Glutamatergic neuron (in vitro differentiated cells): Measurements from ENCODE around the gene GP1BB. TPM values are rescaled to one million over a fixed set of nuclear protein-coding genes. Genes with fewer than 3 reads are reported as not detected.

Source experiments
- DNase-seq: peaks from one replicate; pipeline ENCODE4 v3.0.0; 2022
- H3K27ac Mint-ChIP-seq: one replicate; pipeline ENCODE4 v1.8.0; 2020; ENCODE audit warnings: mild to moderate bottlenecking, mixed read lengths, inconsistent platforms; ENCODE audit not compliant: unreplicated experiment
- H3K27me3 Mint-ChIP-seq: one replicate; pipeline ENCODE4 v1.8.0; 2020; ENCODE audit warnings: mild to moderate bottlenecking, moderate library complexity, mixed read lengths, inconsistent platforms; ENCODE audit not compliant: unreplicated experiment
- H3K36me3 Mint-ChIP-seq: one replicate; pipeline ENCODE4 v1.8.0; 2020; ENCODE audit warnings: mild to moderate bottlenecking, mixed read lengths, inconsistent platforms; ENCODE audit not compliant: unreplicated experiment
- H3K4me1 Mint-ChIP-seq: one replicate; pipeline ENCODE4 v1.8.0; 2020; ENCODE audit warnings: mild to moderate bottlenecking, low read depth, mixed read lengths, inconsistent platforms; ENCODE audit not compliant: unreplicated experiment
- H3K4me3 Mint-ChIP-seq: one replicate; pipeline ENCODE4 v1.8.0; 2020; ENCODE audit warnings: mild to moderate bottlenecking, mixed read lengths, inconsistent platforms; ENCODE audit not compliant: unreplicated experiment
- H3K9me3 Mint-ChIP-seq: one replicate; pipeline ENCODE4 v1.8.0; 2020; ENCODE audit warnings: mild to moderate bottlenecking, moderate library complexity, mixed read lengths, inconsistent platforms; ENCODE audit not compliant: unreplicated experiment
- CTCF ChIP-seq: fragments of 200-600 bp; sonication (generic); IDR thresholded peaks from one replicate; pipeline ENCODE4 v1.5.0; 2021; ENCODE audit not compliant: partially characterized antibody, unreplicated experiment
- total RNA-seq: library from RNA; stranded (reverse); fragmentation: NEBNext Ultra II Directional; extraction: Animal tissue kit (Norgen Biotek cat#: 25700); gene quantifications from one replicate; pipeline ENCODE4 v1.2.1, GENCODE V29; 2021; ENCODE audit not compliant: unreplicated experiment

Gene GP1BB
- total RNA-seq, 1 donor from 2014 or later = 8.3 TPM

GRCh38 chr22:19769393-19769715, 46.0 kb downstream of the GP1BB start:
- peaks cover 1% of the 10 kb centered on the region for H3K4me1 Mint-ChIP-seq
- H3K36me3 Mint-ChIP-seq = peaks cover 5% of the 10 kb centered on the region
- peak; percentile 10 for DNase-seq
- H3K27ac Mint-ChIP-seq = no peak overlapping the region
- TF ChIP-seq CTCF = no peak
- H3K4me3 Mint-ChIP-seq = no peak overlapping the region
- peaks cover 16% of the 10 kb centered on the region for H3K27me3 Mint-ChIP-seq
- H3K9me3 Mint-ChIP-seq = peaks cover 7% of the 10 kb centered on the region

GRCh38 chr22:19770349-19771220, 47.2 kb downstream of the GP1BB start:
- Mint-ChIP-seq H3K27ac (no peak overlapping the region), H3K4me1 (peaks cover 1% of the 10 kb centered on the region), H3K9me3 (peaks cover 7% of the 10 kb centered on the region), H3K4me3 (no peak overlapping the region), H3K36me3 (peaks cover 5% of the 10 kb centered on the region), H3K27me3 (peaks cover 10% of the 10 kb centered on the region)
- no peak for TF ChIP-seq CTCF
- DNase-seq = no peak

GRCh38 chr22:19772422-19772672, 49.0 kb downstream of the GP1BB start:
- Mint-ChIP-seq H3K27ac (no peak overlapping the region), H3K36me3 (peaks cover 5% of the 10 kb centered on the region), H3K4me1 (peaks cover 1% of the 10 kb centered on the region), H3K4me3 (no peak overlapping the region), H3K27me3 (peaks cover 10% of the 10 kb centered on the region), H3K9me3 (peaks cover 7% of the 10 kb centered on the region)
- no peak for DNase-seq
- TF ChIP-seq CTCF = no peak

- no peak overlapping the region for H3K4me3 Mint-ChIP-seq
- no peak overlapping the region for H3K27ac Mint-ChIP-seq
- no peak for TF ChIP-seq CTCF
- DNase-seq = no peak
- peaks cover 5% of the 10 kb centered on the region for H3K36me3 Mint-ChIP-seq
- peaks cover 7% of the 10 kb centered on the region for H3K9me3 Mint-ChIP-seq
- peaks cover 1% of the 10 kb centered on the region for H3K4me1 Mint-ChIP-seq
- peaks cover 11% of the 10 kb centered on the region for H3K27me3 Mint-ChIP-seq
These were observed 49.5 kb downstream of the GP1BB start for GRCh38 chr22:19772673-19773469.

GRCh38 chr22:19773470-19774040, 50.2 kb downstream of the GP1BB start:
- H3K27ac Mint-ChIP-seq = no peak overlapping the region
- no peak overlapping the region for H3K4me3 Mint-ChIP-seq
- peaks cover 5% of the 10 kb centered on the region for H3K36me3 Mint-ChIP-seq
- no peak for DNase-seq
- H3K4me1 Mint-ChIP-seq = peaks cover 1% of the 10 kb centered on the region
- peaks cover 16% of the 10 kb centered on the region for H3K27me3 Mint-ChIP-seq
- TF ChIP-seq CTCF = no peak
- peaks cover 7% of the 10 kb centered on the region for H3K9me3 Mint-ChIP-seq
